HG03139 (cell line): ENCODE measurements around the gene RBM41.
"Not testable (repeated sequence)": the region's sequence is repeated elsewhere in the genome, so short reads cannot be mapped to it uniquely, and the experiment has no call there.

Experiments
- ATAC-seq: cut with Tn5 transposase; IDR thresholded peaks from one replicate; pipeline ENCODE4 v1.9.1; 2021; ENCODE audit not compliant: unreplicated experiment

Gene RBM41

DNA sequence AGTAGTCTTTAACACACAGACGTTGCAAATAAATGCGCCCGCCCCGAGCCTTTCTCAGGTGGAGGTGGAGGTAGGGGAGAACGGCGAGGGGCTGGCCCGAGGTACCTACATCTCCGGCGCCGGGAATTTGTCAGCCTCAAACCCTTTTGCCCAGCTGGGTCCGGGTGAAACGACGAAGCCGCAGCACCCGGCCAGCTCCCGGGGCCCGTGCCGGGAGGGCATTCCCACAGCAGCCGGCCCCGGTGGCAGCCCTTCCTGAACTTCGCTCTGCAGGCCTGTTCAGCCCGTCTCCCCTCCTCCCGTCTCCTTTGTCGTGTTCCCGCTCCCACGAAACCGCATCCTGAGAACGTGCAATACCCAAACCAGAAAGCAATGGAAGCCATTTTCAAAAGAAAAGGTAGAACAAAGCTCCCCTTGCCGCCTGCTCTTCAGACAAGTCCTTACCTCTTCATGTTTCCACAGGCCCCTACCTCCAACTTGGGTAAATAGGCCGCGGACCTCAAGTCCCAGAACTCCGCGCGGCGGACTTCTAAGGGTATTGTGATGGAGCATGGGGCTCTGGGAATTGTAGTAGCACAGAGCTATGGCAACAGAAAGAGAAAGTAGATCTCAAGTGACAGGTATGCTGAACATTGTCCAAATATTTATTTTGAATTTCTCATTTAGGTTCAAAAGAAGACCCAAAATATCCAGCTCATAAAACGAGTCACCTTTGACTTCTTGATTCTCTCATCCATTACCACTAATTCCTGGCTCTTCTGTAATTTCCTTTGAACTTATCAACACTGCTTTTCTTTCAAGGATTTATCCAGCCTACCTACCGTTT lies at the start of gene RBM41:
RBM41 (minus strand) TSS at position 501 of the 826 bp plus-strand sequence; CDS start at position 452, 49 bp downstream.
- ATAC-seq = peak; percentile 100

DNA sequence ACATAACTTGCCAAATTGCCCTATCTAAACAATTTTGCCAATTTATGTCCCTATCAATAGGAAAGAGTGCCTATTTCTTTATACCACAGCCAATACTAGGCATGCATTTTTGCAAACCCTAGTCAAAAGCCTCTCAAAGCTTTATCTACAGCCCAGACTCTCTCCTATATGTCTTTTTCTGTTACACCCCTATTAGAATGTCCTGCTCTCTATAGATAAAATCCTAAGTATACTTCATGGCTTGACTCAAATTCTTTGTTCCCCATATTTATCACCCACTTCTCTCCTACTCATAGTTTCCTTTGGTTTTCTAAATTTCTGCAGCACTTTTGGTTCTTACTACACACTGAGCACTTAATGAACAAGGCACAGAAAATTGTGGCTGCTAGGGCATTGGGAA lies 49.6 kb upstream of the RBM41 start:
- no peak for ATAC-seq

DNA sequence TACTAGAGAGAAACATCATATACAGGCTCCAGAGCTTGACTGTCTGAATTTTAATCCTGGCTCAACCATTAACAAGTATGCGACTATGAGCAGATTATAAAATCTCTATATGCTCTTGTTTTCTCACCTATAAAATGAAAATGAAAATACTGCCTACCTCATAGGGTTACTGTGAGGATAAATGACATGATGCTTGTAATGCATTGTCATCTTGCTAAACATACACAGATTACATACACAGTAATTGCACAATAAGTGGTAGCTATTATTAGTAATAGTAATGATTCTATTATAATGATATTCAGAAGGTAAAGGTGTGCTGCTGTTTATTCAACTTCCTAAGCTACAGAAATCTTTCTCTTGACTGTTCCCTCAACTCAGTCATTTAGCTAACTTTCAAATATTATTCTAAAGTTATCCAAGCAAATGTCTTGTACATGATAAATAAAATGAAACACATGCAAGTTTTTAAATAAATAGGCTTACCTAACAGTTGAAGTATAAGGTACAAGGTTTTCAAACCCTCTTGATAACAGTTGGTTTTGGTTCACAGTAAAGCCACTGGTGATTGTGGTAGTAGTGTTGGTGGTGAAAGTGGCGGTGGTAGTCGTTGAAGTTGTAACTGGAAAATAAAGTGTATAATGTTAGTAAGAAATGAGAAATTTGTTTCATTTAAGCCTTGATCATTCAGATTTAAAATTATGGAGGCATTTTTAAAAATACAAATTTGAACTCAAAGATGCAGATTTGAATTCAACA lies 48.7 kb upstream of the RBM41 start:
- no peak for ATAC-seq

DNA sequence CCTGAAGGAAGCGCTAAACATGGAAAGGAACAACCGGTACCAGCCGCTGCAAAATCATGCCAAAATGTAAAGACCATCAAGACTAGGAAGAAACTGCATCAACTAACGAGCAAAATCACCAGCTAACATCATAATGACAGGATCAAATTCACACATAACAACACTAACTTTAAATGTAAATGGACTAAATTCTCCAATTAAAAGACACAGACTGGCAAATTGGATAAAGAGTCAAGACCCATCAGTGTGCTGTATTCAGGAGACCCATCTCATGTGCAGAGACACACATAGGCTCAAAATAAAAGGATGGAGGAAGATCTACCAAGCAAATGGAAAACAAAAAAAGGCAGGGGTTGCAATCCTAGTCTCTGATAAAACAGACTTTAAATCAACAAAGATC lies 39.0 kb upstream of the RBM41 start:
- not testable (repeated sequence) for ATAC-seq

DNA sequence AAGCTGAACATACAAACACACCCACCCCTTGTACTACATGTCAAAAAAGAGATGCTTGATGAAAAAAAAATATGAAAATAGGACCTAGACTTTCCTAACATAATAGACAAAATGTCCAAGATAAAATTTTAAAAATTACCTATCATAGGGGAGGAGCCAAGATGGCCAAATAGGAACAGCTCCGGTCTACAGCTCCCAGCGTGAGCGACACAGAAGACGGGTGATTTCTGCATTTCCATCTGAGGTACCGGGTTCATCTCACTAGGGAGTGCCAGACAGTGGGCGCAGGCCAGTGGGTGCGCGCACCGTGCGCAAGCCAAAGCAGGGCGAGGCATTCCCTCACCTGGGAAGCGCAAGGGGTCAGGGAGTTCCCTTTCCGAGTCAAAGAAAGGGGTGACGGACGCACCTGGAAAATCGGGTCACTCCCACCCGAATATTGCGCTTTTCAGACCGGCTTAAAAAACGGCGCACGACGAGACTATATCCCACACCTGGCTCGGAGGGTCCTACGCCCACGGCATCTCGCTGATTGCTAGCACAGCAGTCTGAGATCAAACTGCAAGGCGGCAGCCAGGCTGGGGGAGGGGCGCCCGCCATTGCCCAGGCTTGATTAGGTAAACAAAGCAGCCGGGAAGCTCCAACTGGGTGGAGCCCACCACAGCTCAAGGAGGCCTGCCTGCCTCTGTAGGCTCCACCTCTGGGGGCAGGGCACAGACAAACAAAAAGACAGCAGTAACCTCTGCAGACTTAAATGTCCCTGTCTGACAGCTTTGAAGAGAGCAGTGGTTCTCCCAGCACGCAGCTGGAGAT lies 37.2 kb upstream of the RBM41 start:
- ATAC-seq = not testable (repeated sequence)

DNA sequence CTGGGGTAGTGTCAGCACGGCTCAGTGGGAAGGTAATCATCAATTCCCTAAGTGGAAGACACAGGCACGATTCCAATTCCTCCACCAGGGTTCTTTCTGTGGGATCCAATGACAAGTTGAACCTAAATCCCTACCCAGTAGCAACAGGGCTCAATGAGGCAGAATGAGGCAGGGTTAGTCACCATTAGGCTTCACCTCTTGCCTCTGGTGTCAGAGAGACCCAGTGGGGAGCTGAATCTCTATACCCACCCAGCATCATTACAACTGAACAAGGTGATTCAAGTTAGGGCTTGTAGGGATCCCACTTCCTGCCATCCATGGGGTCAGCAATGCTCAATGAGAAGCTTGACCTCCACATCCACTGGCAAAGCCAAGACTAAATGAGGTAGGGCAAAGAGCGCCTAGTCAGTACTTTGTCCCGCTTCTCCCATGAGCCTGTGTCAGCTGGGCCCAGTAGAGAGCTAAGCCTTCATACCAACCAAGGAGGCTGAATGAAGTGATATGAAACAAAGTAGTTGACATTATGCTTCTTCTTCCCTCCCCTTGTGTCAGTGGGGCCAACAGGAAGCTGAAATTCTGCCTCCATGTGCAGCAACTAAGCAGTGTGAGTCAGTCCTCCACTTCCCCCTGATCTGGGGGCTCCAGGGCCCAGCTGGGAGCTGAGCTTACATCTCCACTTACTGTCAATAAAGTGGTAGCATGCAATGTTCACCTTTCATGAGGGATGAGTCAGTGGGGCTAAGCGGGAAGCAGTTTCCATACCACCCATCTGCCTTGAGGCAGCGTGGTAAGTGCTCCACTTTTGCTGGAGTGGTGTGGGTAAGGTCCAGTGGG lies 36.4 kb upstream of the RBM41 start:
- ATAC-seq = no peak

DNA sequence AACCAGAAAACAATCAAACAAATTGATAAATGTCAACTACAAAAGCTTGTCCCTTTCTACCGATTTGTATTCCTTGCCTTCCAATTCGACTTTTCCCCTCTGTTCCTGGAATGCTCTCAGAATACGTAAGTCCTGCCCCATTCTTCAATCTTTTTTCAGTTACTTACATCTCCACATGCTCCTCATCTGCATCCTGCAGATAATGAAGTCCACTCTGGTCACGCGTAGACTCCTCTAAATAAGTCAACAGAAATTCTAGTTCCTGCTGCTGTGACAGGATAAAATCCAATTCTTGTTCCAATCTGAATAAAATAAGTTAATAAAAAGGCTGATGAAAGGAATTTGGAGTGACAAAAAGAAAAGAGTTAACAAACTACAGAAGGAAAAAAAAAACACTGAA lies 34.4 kb upstream of the RBM41 start:
- no peak for ATAC-seq

DNA sequence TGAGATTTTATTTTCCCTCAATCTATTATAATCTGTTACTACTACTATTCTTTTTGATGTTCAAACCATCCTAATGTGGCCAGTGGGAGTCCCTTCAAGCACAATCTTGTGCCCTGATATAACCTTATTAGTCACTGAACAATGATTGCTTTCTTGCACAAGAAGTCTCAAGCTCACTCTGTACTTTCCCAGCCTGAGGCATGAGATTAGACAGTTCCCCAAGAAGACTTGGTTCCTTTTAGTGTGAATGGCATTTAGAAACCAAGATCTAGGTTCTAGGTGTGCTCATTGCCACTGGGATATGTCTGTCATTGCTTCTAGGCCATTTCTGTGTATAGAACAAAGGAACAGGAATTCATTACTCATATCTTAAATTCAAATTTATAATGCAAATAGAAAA lies 28.0 kb upstream of the RBM41 start:
- ATAC-seq = no peak

DNA sequence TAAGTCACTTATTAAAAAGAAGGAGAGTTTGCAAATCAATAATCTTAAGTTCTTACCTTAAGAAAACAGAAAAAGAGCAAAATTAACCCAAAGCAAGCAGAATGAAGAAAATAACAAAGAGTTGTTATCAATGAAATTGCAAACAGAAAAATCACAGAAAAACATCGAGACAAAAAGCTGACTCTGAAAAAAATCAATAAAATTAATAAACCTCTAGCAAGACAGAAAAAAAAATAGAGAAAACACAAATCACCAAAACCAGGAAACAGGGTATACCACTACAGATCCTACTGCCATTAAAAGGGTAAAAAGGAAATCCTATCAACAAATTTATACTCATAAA lies 17.3 kb upstream of the RBM41 start:
- no peak for ATAC-seq

DNA sequence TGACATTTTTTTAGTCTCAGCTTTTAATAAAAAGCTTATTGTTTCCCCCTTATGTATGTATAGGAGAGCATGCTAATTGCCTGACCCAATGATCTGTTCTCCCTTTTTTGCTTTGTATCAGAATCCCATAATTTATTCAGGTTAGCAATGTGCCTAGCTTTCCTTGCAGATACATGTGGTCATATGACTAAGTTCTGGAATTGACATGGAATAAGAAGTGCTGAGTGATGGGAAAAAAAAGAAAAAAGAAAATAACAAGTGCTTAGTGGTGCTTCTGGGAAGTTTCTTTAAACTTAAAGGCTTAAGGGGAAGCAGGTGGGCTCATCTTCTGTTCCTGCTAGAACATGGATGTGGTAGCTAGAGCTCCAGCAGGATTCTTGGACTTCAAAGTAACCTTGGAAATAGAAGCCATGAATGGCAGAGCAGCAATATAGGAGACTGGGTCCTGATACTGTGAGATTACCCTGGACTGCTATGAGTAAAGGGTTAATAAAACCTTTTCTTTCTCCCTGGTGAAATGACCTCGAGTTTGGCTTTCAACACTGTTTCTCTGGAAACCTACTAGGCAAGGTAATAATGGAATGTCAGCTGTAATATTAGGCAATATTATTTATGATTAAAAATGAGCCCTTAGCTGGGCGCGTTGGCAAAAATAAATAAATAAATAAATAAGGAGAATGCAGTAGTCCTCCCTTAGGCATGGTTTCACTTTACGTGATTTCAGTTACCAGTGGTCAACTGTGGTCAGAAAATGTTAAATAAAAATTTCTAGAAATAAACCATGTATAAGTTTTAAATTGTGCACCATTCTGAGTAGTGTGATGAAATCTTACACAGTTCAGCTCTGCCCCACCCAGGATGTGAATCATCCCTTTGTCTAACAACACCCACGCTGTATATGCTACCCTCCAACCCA lies 16.7 kb upstream of the RBM41 start:
- ATAC-seq = no peak

DNA sequence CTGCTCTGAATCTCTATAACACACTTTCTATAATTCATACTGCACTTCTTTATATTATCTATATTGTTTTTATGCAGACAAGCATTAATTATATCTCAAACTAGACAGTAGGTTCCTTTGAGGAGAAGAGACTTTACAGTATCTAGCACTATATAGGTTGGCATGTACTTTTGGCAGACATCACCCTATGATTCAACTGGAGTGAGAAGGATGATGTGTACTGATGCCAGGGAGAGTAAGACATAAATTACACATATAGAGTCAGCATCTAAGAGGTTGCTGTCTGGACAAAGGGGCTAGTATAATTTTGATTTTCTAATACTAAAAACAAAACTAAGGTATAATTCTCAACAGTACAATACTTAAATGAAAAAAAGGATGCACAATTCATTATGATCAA lies 5.1 kb upstream of the RBM41 start:
- ATAC-seq = no peak

DNA sequence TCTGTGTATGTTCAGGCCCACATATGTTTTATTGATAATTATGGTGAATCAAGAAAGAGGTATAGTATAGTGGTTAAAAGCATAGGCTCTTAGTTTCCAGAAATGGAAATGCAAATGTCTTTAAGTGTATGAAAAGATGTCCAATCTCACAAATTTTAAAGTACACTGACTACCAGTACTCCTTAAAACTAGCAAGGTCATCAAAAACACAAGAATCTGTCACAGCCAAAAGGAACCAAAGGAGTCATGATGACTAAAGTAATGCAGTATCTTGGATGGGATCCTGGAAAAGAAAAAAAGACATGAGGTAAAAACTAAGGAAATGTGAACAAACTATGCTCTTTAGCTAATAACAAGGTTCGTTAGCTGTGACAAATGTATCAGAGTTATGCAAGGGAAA lies 661 bp upstream of the RBM41 start:
- no peak for ATAC-seq

DNA sequence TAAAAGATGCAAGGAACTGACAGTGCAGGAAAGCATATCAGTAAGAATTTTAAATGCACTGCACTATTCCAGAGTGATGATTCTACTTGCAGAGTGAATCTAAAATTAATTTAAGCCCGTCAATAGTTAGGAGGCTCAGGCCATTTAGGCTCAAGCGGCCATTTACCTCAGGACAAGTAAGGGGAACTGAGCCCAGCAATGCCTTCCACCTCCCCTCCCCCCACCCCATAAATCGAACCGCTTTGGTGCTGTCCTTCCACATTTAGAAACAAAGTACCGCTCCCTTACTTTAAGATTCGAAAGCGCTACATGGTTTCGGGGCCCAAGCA lies 665 bp downstream of the RBM41 start:
- no peak for ATAC-seq

DNA sequence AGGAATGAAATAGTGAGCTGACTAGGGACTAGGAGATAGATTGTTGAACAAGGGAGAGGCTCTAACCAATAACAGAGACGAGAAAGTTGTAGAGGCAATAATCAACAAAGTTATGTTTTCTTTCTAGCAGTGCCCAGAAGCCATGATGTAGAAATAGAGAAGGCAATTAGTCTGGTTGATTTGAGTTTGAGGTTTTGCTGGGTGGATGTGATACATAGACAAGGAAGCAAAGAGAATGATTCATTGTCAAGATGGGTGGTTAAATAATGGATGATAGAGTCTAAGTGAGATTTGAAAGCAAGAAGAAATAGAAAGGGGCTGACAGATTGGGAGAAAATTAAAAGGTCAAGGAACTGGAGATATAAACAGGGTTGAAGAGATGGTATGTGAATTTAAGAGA lies 11.2 kb downstream of the RBM41 start:
- no peak for ATAC-seq

DNA sequence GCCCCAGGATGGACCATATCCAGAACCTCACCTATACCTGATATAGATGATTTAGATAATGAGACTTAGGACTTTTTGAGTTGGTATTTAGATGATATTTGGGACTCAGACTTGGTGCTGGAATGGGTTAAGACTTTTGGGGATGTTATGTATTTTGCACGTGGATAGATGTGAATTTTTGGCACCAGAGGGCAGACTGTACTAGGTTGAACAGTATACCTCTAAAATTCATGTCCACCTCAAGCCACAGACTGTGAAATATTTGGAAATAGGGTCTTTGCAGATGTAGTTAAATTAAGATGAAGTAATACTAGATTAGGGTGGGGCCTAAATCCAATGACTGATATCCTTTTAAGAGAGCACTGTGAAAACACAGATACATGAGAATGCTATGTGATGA lies 15.6 kb downstream of the RBM41 start:
- ATAC-seq = no peak

DNA sequence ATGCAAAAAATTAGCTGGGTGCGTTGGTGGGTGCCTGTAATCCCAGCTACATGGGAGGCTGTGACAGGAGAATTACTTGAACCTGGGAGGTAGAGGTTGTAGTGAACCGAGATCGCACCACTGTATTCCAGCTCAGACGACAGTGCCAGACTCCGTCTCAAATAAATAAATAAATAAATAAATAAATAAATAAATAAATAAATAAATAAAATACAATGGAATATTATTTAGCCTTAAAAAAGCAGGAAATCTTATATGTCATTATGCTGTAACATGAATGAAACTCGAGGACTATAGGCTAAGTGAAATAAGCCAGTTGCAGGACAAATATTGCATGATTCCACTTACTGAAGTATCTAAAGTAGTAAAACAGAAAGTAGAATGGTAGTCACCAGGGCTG lies 42.5 kb downstream of the RBM41 start:
- ATAC-seq = no peak

DNA sequence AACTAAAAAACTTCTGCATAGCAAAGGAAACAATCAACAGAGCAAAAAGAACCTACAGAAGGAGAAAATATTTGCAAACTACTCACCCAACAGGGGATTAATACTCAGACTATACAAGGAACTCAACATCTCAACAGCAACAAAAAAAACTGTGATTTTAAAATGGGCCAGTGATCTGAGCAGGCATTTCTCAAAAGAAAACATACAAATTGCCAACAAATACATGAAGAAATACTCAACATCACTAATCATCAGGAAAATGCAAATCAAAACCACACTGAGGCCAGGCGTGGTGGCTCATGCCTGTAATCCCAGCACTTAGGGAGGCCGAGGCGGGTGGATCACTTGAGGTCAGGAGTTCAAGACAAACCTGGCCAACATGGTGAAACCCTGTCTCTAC lies 60.9 kb downstream of the RBM41 start:
- ATAC-seq = not testable (repeated sequence)

DNA sequence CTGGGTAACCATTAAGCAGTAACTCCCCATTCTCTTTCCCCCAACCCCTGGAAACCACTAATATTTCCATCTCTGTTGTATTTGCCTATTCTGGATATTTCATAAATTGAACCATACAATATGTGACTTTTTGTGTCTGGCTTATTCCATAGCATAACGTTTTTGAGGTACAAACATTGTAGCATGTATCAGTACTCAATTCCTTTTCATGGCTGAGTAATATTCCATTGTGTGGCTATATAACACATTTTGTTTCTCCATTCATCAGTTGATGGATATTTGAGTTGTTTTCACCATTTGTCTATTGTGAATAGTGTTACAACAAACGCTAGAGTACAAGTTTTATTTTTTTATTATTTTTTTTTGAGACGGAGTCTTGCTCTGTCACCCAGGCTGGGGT lies 63.6 kb downstream of the RBM41 start:
- no peak for ATAC-seq

DNA sequence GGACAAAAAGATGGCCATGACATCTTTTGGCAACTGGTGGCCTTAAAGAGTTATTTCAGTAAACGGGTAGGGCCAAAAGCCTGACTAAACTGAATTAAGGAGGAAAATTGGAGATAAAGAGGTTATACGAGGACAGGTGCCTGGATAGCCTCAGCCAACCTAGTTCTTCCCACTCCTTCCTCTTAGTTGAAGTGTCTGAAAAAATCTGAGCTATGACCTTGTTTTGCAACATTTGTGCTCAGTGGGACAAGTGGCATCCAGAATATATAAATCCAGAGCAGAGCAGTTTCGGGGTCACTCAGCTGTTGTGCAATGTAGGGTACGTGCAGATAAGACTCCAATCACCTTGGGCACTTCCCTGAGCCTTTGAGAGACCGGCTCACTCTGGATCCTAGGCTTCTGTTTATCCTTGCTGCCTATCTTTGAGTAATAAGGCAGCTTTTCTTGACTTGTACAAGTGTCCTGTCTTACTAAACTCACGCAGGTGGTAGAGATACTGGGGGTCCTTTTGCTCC lies 68.4 kb downstream of the RBM41 start:
- ATAC-seq = no peak

DNA sequence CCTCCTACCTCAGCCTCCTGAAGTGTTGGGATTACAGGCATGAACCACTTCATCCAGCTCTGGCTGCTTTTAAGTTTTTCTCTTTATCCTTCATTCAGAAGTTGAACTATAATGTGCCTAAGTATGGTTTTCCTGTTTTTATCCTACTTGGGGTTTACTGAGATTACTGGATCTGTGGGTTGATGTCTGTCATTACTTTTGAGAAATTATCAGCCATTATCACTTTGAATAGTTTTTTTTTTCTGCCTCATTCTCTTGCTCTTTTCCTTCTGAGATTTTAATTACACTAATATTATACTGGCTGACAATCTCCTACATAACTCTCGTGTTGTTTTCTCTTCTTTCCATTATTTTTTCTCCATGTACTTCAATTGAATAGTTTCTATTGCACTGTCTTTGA lies 71.0 kb downstream of the RBM41 start:
- ATAC-seq = no peak
